ENCODE measurements around the gene SQSTM1.
A peak's percentile ranks its signal among the peaks of the same experiment; 100 is the strongest.
"Not testable (repeated sequence)": the region's sequence is repeated elsewhere in the genome, so short reads cannot be mapped to it uniquely, and the experiment has no call there.

Gene SQSTM1

DNA sequence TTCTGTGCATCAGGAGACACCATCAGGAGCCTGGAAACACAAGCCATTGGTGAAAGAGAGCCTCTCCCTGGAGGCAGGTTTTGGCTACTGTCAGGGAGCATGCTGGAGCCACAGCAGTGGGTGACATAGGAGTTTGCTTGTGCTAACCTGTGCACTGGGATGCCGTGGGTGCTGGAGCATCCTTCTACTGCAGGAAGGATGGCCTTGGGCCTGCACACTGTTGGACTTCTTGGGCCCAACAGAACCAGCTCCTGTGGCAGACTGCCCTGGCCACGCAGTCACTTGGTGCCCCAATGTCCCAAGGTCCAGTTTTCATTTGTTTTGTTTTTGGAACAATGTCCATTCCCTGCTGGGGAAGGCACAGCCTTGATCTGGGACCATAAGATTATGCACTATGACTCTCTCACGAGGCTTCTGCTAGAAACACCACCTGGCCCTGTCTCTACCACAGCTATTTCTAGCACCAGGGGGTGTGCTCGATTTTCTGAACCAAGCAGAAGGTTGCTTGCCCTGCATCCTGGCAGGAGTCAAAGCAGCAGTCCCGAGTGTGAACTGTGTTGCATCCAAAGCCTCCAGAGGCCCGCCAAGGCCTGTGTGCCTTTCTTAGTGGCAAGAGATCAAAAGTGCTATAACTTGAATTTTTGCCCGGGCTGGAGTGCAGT, 32.4 kb upstream of the SQSTM1 start:
- no peak for DNase-seq (ENCODE audit: low read depth)
- TF ChIP-seq, protein P1, sequence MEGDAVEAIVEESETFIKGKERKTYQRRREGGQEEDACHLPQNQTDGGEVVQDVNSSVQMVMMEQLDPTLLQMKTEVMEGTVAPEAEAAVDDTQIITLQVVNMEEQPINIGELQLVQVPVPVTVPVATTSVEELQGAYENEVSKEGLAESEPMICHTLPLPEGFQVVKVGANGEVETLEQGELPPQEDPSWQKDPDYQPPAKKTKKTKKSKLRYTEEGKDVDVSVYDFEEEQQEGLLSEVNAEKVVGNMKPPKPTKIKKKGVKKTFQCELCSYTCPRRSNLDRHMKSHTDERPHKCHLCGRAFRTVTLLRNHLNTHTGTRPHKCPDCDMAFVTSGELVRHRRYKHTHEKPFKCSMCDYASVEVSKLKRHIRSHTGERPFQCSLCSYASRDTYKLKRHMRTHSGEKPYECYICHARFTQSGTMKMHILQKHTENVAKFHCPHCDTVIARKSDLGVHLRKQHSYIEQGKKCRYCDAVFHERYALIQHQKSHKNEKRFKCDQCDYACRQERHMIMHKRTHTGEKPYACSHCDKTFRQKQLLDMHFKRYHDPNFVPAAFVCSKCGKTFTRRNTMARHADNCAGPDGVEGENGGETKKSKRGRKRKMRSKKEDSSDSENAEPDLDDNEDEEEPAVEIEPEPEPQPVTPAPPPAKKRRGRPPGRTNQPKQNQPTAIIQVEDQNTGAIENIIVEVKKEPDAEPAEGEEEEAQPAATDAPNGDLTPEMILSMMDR (conservative IDR thresholded peaks at IDR 0.05; ENCODE audit: low read length): no peak

DNA sequence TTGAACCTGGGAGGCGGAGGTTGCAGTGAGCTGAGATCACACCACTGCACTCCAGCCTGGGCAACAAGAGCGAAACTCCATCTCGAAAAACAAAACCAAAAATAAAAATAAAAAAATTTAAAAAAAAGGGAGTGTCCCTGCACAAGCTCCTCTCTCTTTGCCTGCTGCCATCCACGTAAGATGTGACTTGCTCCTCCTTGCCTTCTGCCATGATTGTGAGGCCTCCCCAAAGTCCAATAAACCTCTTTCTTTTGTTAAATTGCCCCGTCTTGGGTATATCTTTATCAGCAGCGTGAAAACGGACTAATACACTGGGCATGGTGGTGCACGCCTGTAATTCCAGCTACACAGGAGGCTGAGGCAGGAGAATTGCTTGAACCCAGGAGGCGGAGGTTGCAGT, 31.4 kb upstream of the SQSTM1 start:
- H3K4me3 ChIP-seq (ENCODE audit: low read length); DNase-seq (ENCODE audit: low read depth): not testable (repeated sequence)

More for the DNA sequence above, 32.4 kb upstream of the SQSTM1 start:
- no peak overlapping the region for H3K4me3 ChIP-seq (ENCODE audit: low read length)

DNA sequence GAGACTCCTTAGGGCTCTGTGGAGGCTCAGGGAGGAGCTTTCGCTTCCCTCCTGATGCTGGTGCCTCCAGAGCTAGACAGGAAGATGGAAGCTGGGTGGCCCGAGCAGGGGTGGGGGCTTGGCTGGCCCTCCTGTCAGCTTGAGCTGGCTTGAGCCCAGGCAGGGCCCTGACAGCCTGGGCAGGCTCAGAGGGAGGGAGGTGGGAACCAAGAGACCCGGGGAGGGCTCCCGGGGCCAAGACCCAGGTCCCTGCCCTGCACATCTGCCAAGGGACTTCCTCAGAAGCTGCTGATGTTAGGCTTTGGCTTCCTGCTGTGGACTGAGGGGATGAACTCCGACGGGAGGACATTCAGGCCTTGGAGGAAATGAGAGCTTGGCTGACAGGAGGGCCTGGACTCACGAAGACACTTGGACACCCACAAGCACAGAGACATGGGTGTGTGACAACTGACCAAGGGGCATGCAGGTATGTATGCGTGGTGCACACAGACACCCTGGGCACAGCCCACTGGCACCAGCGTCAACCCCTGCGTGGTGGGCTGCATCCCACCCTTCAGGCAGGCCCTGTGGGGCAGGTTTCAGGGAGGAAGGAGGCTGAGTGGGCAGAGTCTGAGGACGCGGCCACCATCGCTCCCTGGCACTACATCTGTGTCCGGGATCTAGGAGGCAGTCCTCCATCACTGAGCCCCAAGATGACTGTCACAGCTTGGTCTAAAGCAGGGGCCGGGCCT, 28.7 kb upstream of the SQSTM1 start:
- DNase-seq (ENCODE audit: low read depth): no peak
- H3K4me3 ChIP-seq (ENCODE audit: low read length): no peak overlapping the region
- TF ChIP-seq, protein P1 (conservative IDR thresholded peaks at IDR 0.05; ENCODE audit: low read length): no peak

DNA sequence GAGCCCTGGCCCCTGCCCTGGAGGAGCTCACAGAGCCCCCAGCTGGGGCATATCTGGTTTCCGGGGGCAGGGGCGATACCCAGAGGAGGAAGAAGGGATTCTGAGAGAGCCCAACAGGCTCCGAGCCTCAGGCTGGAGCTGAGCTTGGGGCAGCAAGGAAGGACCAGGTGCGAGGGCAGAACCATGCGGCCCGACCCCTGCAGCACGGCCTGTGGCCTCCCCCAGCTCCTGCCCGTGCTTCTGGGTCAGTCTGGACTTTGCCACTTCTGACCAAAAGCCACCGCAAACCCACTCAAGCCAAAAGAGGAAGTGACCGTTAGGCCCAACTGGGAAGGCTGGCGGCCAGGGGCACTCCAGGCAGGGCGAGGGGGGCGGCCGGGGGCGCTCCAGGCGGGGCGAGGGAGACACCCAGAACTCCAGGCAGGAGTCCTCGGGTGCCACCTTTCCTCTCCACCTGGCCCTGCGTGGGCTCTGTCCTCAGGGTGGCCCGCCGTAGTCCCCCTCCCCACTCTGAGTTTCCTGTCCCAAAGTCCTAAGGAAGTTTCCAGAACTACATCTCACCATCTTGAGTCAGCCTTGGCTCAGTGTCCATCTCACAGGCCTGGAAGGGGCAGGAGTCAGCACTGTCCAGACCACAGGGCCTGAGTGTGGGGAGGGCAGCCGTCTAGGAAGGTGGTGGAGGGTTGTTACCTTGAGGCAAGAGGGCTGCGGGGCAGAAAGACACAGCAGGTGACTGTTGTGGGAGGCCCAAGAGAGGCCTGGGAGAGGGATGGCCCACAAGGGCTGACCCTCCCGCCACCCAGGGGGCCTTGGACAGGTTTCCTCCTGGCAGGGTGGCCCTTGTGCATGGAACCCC, 27.9 kb upstream of the SQSTM1 start:
- TF ChIP-seq, protein P1 (conservative IDR thresholded peaks at IDR 0.05; ENCODE audit: low read length): no peak
- no peak for DNase-seq (ENCODE audit: low read depth)
- H3K4me3 ChIP-seq (ENCODE audit: low read length): no peak overlapping the region

DNA sequence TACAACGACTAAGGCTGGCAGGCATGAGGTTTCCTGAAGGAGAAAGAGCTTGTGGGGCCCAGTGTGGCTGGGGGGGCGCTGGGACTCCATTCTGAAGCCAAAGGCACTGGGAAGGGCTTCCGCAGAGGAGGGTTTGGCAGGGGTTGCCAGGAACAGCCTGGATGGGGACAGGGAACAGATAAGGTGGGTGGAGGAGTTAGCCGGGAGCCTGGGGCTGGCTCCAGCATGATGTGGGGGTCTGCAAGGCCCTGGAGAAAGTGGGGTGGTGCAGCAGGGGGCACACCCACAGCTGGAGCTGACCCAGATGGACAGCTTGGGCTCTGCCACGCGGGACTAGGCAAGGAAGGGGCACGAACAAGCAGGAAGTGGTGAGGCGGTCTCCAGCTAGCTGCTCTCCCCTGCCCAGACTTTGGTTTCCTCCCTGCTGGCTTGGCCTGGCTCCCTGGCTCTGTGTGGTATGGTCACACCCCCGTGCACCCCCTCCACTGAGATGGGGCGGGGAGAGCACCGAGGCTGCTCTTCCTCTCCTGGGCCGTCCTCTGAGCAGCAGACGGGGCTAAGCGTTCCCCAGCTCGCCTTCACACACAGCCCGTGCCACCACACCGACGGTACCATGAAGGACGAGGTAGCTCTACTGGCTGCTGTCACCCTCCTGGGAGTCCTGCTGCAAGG, 27.1 kb upstream of the SQSTM1 start, which contains the start of gene LTC4S:
LTC4S (plus strand) TSS at position 519 of the 672 bp plus-strand sequence; CDS start at position 614, 95 bp downstream.
- TF ChIP-seq, protein P1 (conservative IDR thresholded peaks at IDR 0.05; ENCODE audit: low read length): no peak
- peak; percentile 77 for DNase-seq (ENCODE audit: low read depth)
- H3K4me3 ChIP-seq (ENCODE audit: low read length): no peak within 1 kb of the TSS

DNA sequence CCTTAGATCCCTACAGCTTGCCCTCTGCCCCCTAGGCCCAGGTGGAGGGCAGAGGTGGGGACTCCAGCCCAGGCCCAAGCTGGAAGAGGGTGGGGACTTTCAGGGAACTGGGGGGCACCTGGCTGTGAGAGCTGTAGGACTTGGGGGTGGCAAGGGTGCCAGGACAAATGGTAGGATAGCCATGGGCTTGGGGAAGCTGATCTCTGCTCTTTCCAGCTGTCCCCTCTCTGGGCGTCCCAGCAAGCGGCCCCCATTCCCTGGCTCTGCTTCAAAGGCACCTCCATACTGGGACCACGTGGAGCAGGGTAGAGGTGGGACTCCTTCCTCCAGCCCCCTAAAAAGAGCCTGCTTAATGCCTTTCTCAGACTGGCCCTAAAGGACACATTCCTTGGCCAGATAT, 26.5 kb upstream of the SQSTM1 start:
- DNase-seq (ENCODE audit: low read depth): no peak
- H3K4me3 ChIP-seq (ENCODE audit: low read length): no peak overlapping the region
- TF ChIP-seq, protein P1 (conservative IDR thresholded peaks at IDR 0.05; ENCODE audit: low read length): no peak

DNA sequence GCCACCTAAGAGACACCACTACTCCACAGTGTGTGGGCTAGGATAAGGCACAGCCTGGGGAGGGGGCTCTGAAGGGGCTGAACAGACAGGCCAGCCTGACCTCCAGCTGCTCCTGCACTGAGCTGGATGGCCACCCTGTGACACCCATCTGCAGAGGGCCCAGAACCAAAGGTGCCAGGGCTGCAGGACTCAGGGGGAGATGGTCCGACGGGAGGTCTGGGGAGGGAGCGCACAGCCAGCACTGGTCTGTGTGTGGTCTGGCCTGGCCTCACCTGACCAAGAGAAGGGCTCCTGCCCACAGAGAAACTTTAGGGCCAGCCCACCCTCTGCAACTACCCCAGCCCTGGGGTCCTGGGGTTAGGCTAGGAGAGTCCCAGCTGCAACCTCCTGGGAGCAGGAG, 26.1 kb upstream of the SQSTM1 start:
- DNase-seq (ENCODE audit: low read depth): no peak
- no peak overlapping the region for H3K4me3 ChIP-seq (ENCODE audit: low read length)
- TF ChIP-seq, protein P1 (conservative IDR thresholded peaks at IDR 0.05; ENCODE audit: low read length): no peak
